ENCODE data around the gene TTC21A.

GRCh38 chr3:39166932-39167532 lies 59.6 kb downstream of the TTC21A start:
- TF ChIP-seq EZH2 (IDR thresholded peaks at IDR 0.05; ENCODE audit: low read length, missing control alignments): no peak
- TF ChIP-seq, protein P1, sequence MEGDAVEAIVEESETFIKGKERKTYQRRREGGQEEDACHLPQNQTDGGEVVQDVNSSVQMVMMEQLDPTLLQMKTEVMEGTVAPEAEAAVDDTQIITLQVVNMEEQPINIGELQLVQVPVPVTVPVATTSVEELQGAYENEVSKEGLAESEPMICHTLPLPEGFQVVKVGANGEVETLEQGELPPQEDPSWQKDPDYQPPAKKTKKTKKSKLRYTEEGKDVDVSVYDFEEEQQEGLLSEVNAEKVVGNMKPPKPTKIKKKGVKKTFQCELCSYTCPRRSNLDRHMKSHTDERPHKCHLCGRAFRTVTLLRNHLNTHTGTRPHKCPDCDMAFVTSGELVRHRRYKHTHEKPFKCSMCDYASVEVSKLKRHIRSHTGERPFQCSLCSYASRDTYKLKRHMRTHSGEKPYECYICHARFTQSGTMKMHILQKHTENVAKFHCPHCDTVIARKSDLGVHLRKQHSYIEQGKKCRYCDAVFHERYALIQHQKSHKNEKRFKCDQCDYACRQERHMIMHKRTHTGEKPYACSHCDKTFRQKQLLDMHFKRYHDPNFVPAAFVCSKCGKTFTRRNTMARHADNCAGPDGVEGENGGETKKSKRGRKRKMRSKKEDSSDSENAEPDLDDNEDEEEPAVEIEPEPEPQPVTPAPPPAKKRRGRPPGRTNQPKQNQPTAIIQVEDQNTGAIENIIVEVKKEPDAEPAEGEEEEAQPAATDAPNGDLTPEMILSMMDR (conservative IDR thresholded peaks at IDR 0.05 in 1 of 2, IDR thresholded peaks at IDR 0.05 in 1 of 2; ENCODE audit: low read depth in 1 of 2, low read length in 2 of 2): no peak

All from fibroblast of lung (primary cell).